Measurements from ENCODE around the gene SLIT3.
A peak's percentile ranks its signal among the peaks of the same experiment; 100 is the strongest.

Gene SLIT3

GRCh38 chr5:169339869-169340268 is 38.9 kb upstream of the SLIT3 start:
- no peak overlapping the region for H3K4me3 ChIP-seq (replicated peaks; ENCODE audit: low read depth, low read length)
- TF ChIP-seq CTCF (IDR thresholded peaks at IDR 0.05; ENCODE audit: low read length, missing control alignments) = no peak
- no peak for DNase-seq (ENCODE audit: low read depth)

- no peak overlapping the region for H3K4me3 ChIP-seq (replicated peaks; ENCODE audit: low read depth, low read length)
- no peak for DNase-seq (ENCODE audit: low read depth)
- no peak for TF ChIP-seq CTCF (IDR thresholded peaks at IDR 0.05; ENCODE audit: low read length, missing control alignments)
These were observed 35.3 kb upstream of the SLIT3 start for GRCh38 chr5:169336242-169336641.

- no peak for TF ChIP-seq CTCF (IDR thresholded peaks at IDR 0.05; ENCODE audit: low read length, missing control alignments)
- no peak for DNase-seq (ENCODE audit: low read depth)
- no peak overlapping the region for H3K4me3 ChIP-seq (replicated peaks; ENCODE audit: low read depth, low read length)
These were observed 34.9 kb upstream of the SLIT3 start for GRCh38 chr5:169335806-169336205.

GRCh38 chr5:169333518-169333917 is 32.6 kb upstream of the SLIT3 start:
- DNase-seq (ENCODE audit: low read depth) = no peak
- TF ChIP-seq CTCF (IDR thresholded peaks at IDR 0.05; ENCODE audit: low read length, missing control alignments) = no peak
- no peak overlapping the region for H3K4me3 ChIP-seq (replicated peaks; ENCODE audit: low read depth, low read length)

GRCh38 chr5:169331292-169331852 is 30.4 kb upstream of the SLIT3 start:
- H3K4me3 ChIP-seq (replicated peaks; ENCODE audit: low read depth, low read length) = no peak overlapping the region
- DNase-seq (ENCODE audit: low read depth) = peak; percentile 9
- TF ChIP-seq CTCF (IDR thresholded peaks at IDR 0.05; ENCODE audit: low read length, missing control alignments) = no peak

- no peak overlapping the region for H3K4me3 ChIP-seq (replicated peaks; ENCODE audit: low read depth, low read length)
- TF ChIP-seq CTCF (IDR thresholded peaks at IDR 0.05; ENCODE audit: low read length, missing control alignments) = no peak
- DNase-seq (ENCODE audit: low read depth) = no peak
These were observed 27.5 kb upstream of the SLIT3 start for GRCh38 chr5:169328401-169328800.

- no peak for DNase-seq (ENCODE audit: low read depth)
These were observed 24.3 kb upstream of the SLIT3 start for GRCh38 chr5:169325273-169325672.

More at GRCh38 chr5:169325273-169325672, 24.3 kb upstream of the SLIT3 start:
- TF ChIP-seq CTCF (IDR thresholded peaks at IDR 0.05; ENCODE audit: low read length, missing control alignments) = no peak
- no peak overlapping the region for H3K4me3 ChIP-seq (replicated peaks; ENCODE audit: low read depth, low read length)

Data from fibroblast of pulmonary artery (primary cell).